Measurements from ENCODE around the gene SLC25A31. TPM values are rescaled to one million over a fixed set of nuclear protein-coding genes. Genes with fewer than 3 reads are reported as not detected.

SLC25A31 gene
- total and polyA plus RNA-seq, 10 of the 15 experiments (the other 5 are each of a cell fraction or from before 2014, with no cell fraction given): not detected

DNA sequence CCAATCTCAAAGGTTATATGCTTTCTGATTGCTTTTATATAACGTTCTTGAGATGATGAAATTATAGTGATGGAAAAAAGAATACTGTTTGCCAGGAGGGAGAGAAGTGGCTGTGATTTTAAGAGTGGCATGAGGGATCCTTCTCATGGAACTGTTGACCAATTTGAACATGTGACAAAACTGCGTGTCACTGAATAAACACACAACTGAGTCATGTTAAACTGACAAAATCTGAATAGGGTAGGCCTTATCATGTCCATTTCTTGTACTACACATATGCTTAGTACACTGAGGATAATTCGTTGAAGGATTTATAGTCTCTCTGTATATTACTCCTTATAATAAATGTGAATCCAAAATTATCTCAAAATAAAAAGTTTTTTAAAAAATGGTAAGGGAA is 29.7 kb downstream of the SLC25A31 start:
- FAIRE-seq (no peak), DNase-seq (ENCODE audit: low read depth, low spot score) (no peak), ATAC-seq (no peak)
- no peaks in the 10 kb centered on the region for H3K79me2 ChIP-seq (ENCODE audit: control insufficient read depth, insufficient read depth, low read length)
- H3K4me1 ChIP-seq (ENCODE audit: control insufficient read depth, insufficient read depth, low read length): no peaks in the 10 kb centered on the region
- H3K4me3 ChIP-seq: no peak overlapping the region
- H3K9me3 ChIP-seq (replicated peaks; ENCODE audit: control insufficient read depth, insufficient read depth, low read length): no peaks in the 10 kb centered on the region; the same call in 2 of the 3 replicates
- no peak overlapping the region for H2AFZ ChIP-seq (ENCODE audit: control insufficient read depth, low read depth, low read length)
- 32% methylated on average over 3 of the region's 3 CpGs for WGBS (ENCODE audit: insufficient coverage, insufficient replicate concordance, low lambda C conversion rate, missing lambda C conversion rate)
- ChIA-PET SMC1A (ENCODE audit: uncharacterized antibody, unreplicated experiment) (no interaction called here), RAD21 (ENCODE audit: unreplicated experiment) (no interaction called here), POLR2A (no interaction called here), CTCF (no interaction called here)
- H4K20me1 ChIP-seq (ENCODE audit: control insufficient read depth, insufficient read depth): no peaks in the 10 kb centered on the region
- no peaks in the 10 kb centered on the region for H3K36me3 ChIP-seq (ENCODE audit: control insufficient read depth in 2 of 2, insufficient read depth in 2 of 2, low read length in 1 of 2)
- in situ Hi-C loops (cut with MboI) (no loop called here), intact Hi-C loops (cut with micrococcal nuclease; ENCODE audit: unreplicated experiment) (no loop called here)
- H3K27me3 ChIP-seq (replicated peaks in 1 of 2; ENCODE audit: control insufficient read depth in 2 of 2, insufficient read depth in 2 of 2, low read length in 1 of 2): no peaks in the 10 kb centered on the region
- TF ChIP-seq BHLHE40 (IDR thresholded peaks at IDR 0.05; ENCODE audit: borderline replicate concordance in 1 of 2, low read depth in 2 of 2, low read length in 1 of 2) (no peak), SMAD1 (IDR thresholded peaks at IDR 0.05; ENCODE audit: low read depth, partially characterized antibody) (no peak), ETV6 (conservative IDR thresholded peaks at IDR 0.05 in 1 of 2, IDR thresholded peaks at IDR 0.05 in 1 of 2; ENCODE audit: borderline replicate concordance in 1 of 2, low read depth in 1 of 2) (no peak), EZH2 (IDR thresholded peaks at IDR 0.05; ENCODE audit: borderline replicate concordance, control insufficient read depth, low read depth, low read length) (no peak), NR2C1 (IDR thresholded peaks at IDR 0.05) (no peak)
- TF ChIP-seq, protein P1, sequence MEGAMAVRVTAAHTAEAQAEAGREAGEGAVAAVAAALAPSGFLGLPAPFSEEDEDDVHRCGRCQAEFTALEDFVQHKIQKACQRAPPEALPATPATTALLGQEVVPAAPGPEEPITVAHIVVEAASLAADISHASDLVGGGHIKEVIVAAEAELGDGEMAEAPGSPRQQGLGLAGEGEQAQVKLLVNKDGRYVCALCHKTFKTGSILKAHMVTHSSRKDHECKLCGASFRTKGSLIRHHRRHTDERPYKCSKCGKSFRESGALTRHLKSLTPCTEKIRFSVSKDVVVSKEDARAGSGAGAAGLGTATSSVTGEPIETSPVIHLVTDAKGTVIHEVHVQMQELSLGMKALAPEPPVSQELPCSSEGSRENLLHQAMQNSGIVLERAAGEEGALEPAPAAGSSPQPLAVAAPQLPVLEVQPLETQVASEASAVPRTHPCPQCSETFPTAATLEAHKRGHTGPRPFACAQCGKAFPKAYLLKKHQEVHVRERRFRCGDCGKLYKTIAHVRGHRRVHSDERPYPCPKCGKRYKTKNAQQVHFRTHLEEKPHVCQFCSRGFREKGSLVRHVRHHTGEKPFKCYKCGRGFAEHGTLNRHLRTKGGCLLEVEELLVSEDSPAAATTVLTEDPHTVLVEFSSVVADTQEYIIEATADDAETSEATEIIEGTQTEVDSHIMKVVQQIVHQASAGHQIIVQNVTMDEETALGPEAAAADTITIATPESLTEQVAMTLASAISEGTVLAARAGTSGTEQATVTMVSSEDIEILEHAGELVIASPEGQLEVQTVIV (IDR thresholded peaks at IDR 0.05; ENCODE audit: borderline replicate concordance, partially characterized antibody): no peak
- BruUV-seq (replicated peaks): no TSS peak
- H3K4me2 ChIP-seq (ENCODE audit: control insufficient read depth, insufficient read depth): no peak overlapping the region
- no peak overlapping the region for H3K27ac ChIP-seq (ENCODE audit: control insufficient read depth, insufficient read depth)
- H3K9ac ChIP-seq (ENCODE audit: control insufficient read depth, insufficient read depth, low read length): no peak overlapping the region

All from GM12878 (cell line).